Type B pancreatic cell (in vitro differentiated cells): ENCODE data around the gene RGS17. TPM values are rescaled to one million over a fixed set of nuclear protein-coding genes. Genes with fewer than 3 reads are reported as not detected.

Source experiments
- DNase-seq: peaks from one replicate; pipeline ENCODE4 v3.0.0; 2021; ENCODE audit warnings: mixed read lengths; ENCODE audit not compliant: unreplicated experiment; ENCODE audit errors: extremely low spot score
- H3K27ac Mint-ChIP-seq: 2 replicates; pipeline ENCODE4 v1.8.0; 2021; ENCODE audit warnings: mild to moderate bottlenecking, mixed read lengths
- H3K27me3 Mint-ChIP-seq: 2 replicates; pipeline ENCODE4 v1.8.0; 2021; ENCODE audit warnings: mixed read lengths
- H3K36me3 Mint-ChIP-seq: 2 replicates; pipeline ENCODE4 v1.8.0; 2021; ENCODE audit warnings: mixed read lengths
- H3K4me1 Mint-ChIP-seq: one replicate; pipeline ENCODE4 v1.8.0; 2021; ENCODE audit warnings: mixed read lengths; ENCODE audit not compliant: unreplicated experiment
- H3K4me3 Mint-ChIP-seq: 2 replicates; pipeline ENCODE4 v1.8.0; 2021; ENCODE audit warnings: mild to moderate bottlenecking, mixed read lengths
- H3K9me3 Mint-ChIP-seq: 2 replicates; pipeline ENCODE4 v1.8.0; 2021; ENCODE audit warnings: mixed read lengths
- CTCF ChIP-seq: fragments of 200-600 bp; sonication (generic); conservative IDR thresholded peaks from 2 replicates; pipeline ENCODE4 v1.5.0; 2021; ENCODE audit warnings: antibody characterized with exemption, mild to moderate bottlenecking
- total RNA-seq: library from RNA; stranded (reverse); gene quantifications from 2 replicates; pipeline ENCODE4 v1.2.1, GENCODE V29; 2021; ENCODE audit warnings: low replicate concordance

The RGS17 gene
- total RNA-seq, 1 donor from 2014 or later, result 3.7 TPM

- no peaks in the 10 kb centered on the region for H3K36me3 Mint-ChIP-seq
- no peak for TF ChIP-seq CTCF
- H3K27me3 Mint-ChIP-seq, result peaks cover 4% of the 10 kb centered on the region
- no peak overlapping the region for H3K4me3 Mint-ChIP-seq
- no peak overlapping the region for H3K27ac Mint-ChIP-seq
- H3K4me1 Mint-ChIP-seq, result peaks cover 9% of the 10 kb centered on the region
- no peaks in the 10 kb centered on the region for H3K9me3 Mint-ChIP-seq
- DNase-seq, result no peak
Measured at GRCh38 chr6:153162646-153163045, 31.6 kb upstream of the RGS17 start.

- Mint-ChIP-seq H3K27me3 (peaks cover 4% of the 10 kb centered on the region), H3K4me1 (peaks cover 5% of the 10 kb centered on the region), H3K9me3 (no peaks in the 10 kb centered on the region), H3K4me3 (no peak overlapping the region), H3K36me3 (no peaks in the 10 kb centered on the region), H3K27ac (no peak overlapping the region)
- DNase-seq, result no peak
- no peak for TF ChIP-seq CTCF
Measured at GRCh38 chr6:153162172-153162571, 31.1 kb upstream of the RGS17 start.

- Mint-ChIP-seq H3K4me3 (no peak overlapping the region), H3K4me1 (no peaks in the 10 kb centered on the region), H3K9me3 (no peaks in the 10 kb centered on the region), H3K36me3 (no peaks in the 10 kb centered on the region), H3K27ac (no peak overlapping the region), H3K27me3 (peaks cover 4% of the 10 kb centered on the region)
- no peak for TF ChIP-seq CTCF
- no peak for DNase-seq
Measured at GRCh38 chr6:153160221-153160620, 29.1 kb upstream of the RGS17 start.

- Mint-ChIP-seq H3K4me1 (no peaks in the 10 kb centered on the region), H3K27me3 (peaks cover 11% of the 10 kb centered on the region), H3K9me3 (peaks cover 3% of the 10 kb centered on the region), H3K4me3 (no peak overlapping the region), H3K36me3 (no peaks in the 10 kb centered on the region), H3K27ac (no peak overlapping the region)
- DNase-seq, result no peak
- TF ChIP-seq CTCF, result no peak
Measured at GRCh38 chr6:153150752-153151440, 19.8 kb upstream of the RGS17 start.

GRCh38 chr6:153150371-153150751, 19.3 kb upstream of the RGS17 start:
- no peak for TF ChIP-seq CTCF
- H3K27ac Mint-ChIP-seq, result no peak overlapping the region
- peaks cover 3% of the 10 kb centered on the region for H3K9me3 Mint-ChIP-seq
- H3K36me3 Mint-ChIP-seq, result no peaks in the 10 kb centered on the region
- H3K4me3 Mint-ChIP-seq, result no peak overlapping the region
- no peak for DNase-seq
- peaks cover 11% of the 10 kb centered on the region for H3K27me3 Mint-ChIP-seq
- H3K4me1 Mint-ChIP-seq, result no peaks in the 10 kb centered on the region

- Mint-ChIP-seq H3K27me3 (peaks cover 12% of the 10 kb centered on the region), H3K4me1 (no peaks in the 10 kb centered on the region), H3K4me3 (no peak overlapping the region), H3K9me3 (peaks cover 3% of the 10 kb centered on the region), H3K36me3 (no peaks in the 10 kb centered on the region), H3K27ac (no peak overlapping the region)
- no peak for TF ChIP-seq CTCF
- DNase-seq, result no peak
Measured at GRCh38 chr6:153149891-153150290, 18.8 kb upstream of the RGS17 start.
